ENCODE data around the gene KNOP1. TPM values are rescaled to one million over a fixed set of nuclear protein-coding genes. Genes with fewer than 3 reads are reported as not detected.

Gene KNOP1
- total RNA-seq, 1 experiment from 2014 or later: 99.0 TPM

DNA sequence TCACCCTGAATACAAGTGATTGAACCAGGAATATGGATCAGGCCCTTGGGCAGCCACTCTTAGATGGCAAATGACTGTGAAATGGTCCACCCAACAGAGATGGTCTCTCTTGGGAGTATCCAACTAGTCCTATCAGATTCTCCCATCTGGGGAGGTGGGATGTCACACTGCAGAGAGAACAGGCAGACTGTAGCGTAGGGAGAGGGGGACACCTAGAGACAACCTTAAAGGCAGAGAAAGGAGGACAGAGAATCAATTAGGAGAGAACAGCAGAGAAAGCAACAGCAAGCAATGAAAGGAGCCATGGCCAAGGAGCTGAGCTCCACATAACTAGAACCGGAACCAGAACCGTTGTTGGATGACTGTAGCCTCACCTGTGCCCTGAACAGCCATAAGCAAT is 37.2 kb upstream of the KNOP1 start:
- Mint-ChIP-seq H3K36me3 (ENCODE audit: insufficient read depth, unreplicated experiment) (peaks cover 33% of the 10 kb centered on the region), H3K4me3 (ENCODE audit: low read depth, unreplicated experiment) (peak overlapping the region; percentile 14), H3K27ac (ENCODE audit: unreplicated experiment) (peak overlapping the region; percentile 98), H3K27me3 (ENCODE audit: unreplicated experiment) (no peaks in the 10 kb centered on the region), H3K4me1 (ENCODE audit: low read depth, unreplicated experiment) (peaks cover 70% of the 10 kb centered on the region), H3K9me3 (ENCODE audit: low read depth, unreplicated experiment) (no peaks in the 10 kb centered on the region)
- CTCF ChIA-PET: interaction anchor here (1.0 to 1.2 kb wide), 3 partner anchors 12 to 56 kb away, joined by 3 read pairs; no protein-coding TSS in a partner anchor
- DNase-seq: no peak
- BruUV-seq (replicated peaks): no TSS peak
- intact Hi-C loops (cut with micrococcal nuclease; ENCODE audit: unreplicated experiment): loop anchor here (2.0 kb wide), 1 partner anchor 132 kb away; no protein-coding TSS in a partner anchor
- TF ChIP-seq, protein P1, sequence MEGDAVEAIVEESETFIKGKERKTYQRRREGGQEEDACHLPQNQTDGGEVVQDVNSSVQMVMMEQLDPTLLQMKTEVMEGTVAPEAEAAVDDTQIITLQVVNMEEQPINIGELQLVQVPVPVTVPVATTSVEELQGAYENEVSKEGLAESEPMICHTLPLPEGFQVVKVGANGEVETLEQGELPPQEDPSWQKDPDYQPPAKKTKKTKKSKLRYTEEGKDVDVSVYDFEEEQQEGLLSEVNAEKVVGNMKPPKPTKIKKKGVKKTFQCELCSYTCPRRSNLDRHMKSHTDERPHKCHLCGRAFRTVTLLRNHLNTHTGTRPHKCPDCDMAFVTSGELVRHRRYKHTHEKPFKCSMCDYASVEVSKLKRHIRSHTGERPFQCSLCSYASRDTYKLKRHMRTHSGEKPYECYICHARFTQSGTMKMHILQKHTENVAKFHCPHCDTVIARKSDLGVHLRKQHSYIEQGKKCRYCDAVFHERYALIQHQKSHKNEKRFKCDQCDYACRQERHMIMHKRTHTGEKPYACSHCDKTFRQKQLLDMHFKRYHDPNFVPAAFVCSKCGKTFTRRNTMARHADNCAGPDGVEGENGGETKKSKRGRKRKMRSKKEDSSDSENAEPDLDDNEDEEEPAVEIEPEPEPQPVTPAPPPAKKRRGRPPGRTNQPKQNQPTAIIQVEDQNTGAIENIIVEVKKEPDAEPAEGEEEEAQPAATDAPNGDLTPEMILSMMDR (IDR thresholded peaks at IDR 0.05; ENCODE audit: unreplicated experiment): no peak

DNA sequence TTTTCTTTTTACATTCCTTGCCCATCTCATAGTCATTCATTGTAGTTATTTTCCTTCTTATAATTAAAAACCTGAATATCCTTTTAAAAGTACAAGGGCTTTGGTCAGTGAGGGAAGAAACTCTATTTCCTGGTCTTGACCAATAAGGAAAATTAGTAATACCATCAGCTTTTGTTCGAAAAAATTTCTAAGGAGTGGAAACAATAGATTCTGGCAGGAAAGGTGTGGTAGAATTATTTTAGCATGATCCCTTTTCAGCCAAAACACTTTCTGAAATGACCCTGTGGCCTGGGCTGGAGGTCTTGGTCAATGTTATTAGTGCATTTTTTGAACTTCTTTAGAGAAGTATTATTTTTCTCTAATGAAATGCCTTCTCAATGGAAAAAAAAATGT is 36.6 kb upstream of the KNOP1 start:
- H3K36me3 Mint-ChIP-seq (ENCODE audit: insufficient read depth, unreplicated experiment): peaks cover 39% of the 10 kb centered on the region

DNA sequence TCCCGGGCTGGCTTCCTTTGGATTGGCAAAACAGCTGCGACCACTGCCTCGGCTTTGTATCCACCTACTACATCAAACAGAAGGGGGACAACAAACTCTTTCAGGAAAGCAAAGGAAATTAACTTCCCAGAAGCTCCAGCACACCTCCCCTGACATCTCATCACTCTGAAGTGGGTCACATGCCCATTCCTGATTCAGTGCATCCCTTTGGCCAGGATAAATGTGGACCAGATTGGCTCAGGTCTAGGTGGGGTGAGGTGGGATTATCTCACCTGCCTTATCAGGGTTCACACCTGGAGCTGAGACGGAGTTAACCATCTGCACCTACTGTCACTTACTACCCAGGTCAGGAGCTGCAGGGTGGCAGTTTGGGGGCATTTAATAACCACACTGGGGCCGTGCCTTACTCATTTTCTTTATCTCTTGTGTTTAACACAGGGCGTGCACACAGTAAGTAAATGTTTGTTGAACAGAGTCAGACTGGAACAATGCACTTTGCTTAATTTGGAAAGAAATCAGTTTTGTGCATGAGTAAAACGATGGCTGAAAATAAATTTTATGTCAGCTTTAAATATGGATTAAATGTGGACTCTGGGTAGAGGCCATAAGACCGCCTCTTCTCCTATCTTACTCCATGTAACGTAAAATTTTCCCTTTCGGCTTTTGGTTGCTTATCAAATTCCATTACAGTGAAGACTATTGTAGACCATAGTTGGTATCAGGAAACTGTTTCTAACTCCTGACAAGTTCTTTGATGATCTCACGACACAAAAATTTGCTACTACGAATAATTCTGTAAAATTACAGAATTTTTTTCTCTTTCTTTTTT is 36.0 kb upstream of the KNOP1 start:
- DNase-seq: peak; percentile 65
- Mint-ChIP-seq H3K9me3 (ENCODE audit: low read depth, unreplicated experiment) (no peaks in the 10 kb centered on the region), H3K4me1 (ENCODE audit: low read depth, unreplicated experiment) (peaks cover 80% of the 10 kb centered on the region), H3K27me3 (ENCODE audit: unreplicated experiment) (no peaks in the 10 kb centered on the region), H3K4me3 (ENCODE audit: low read depth, unreplicated experiment) (peak overlapping the region; percentile 27), H3K27ac (ENCODE audit: unreplicated experiment) (peak overlapping the region; percentile 98), H3K36me3 (ENCODE audit: insufficient read depth, unreplicated experiment) (peaks cover 43% of the 10 kb centered on the region)
- intact Hi-C loops (cut with micrococcal nuclease; ENCODE audit: unreplicated experiment): loop anchor here (1.0 to 5.0 kb wide), 5 partner anchors 11 to 133 kb away; no protein-coding TSS in a partner anchor
- CTCF ChIA-PET: interaction anchor here (0.6 to 2.0 kb wide), 12 partner anchors 11 to 170 kb away, joined by 3 to 6 read pairs (median 3); no protein-coding TSS in a partner anchor
- no TSS peak for BruUV-seq (replicated peaks)
- TF ChIP-seq, protein P1 (IDR thresholded peaks at IDR 0.05; ENCODE audit: unreplicated experiment): no peak

More for the DNA sequence above, 36.6 kb upstream of the KNOP1 start:
- intact Hi-C loops (cut with micrococcal nuclease; ENCODE audit: unreplicated experiment): loop anchor here (1.0 to 5.0 kb wide), 5 partner anchors 11 to 132 kb away; no protein-coding TSS in a partner anchor
- TF ChIP-seq, protein P1 (IDR thresholded peaks at IDR 0.05; ENCODE audit: unreplicated experiment): no peak
- CTCF ChIA-PET: interaction anchor here (1.0 to 2.0 kb wide), 7 partner anchors 12 to 171 kb away, joined by 3 to 6 read pairs (median 3); no protein-coding TSS in a partner anchor
- no peak for DNase-seq
- Mint-ChIP-seq H3K9me3 (ENCODE audit: low read depth, unreplicated experiment) (no peaks in the 10 kb centered on the region), H3K27me3 (ENCODE audit: unreplicated experiment) (no peaks in the 10 kb centered on the region), H3K4me3 (ENCODE audit: low read depth, unreplicated experiment) (peak overlapping the region; percentile 14), H3K4me1 (ENCODE audit: low read depth, unreplicated experiment) (peaks cover 74% of the 10 kb centered on the region), H3K27ac (ENCODE audit: unreplicated experiment) (peak overlapping the region; percentile 98)
- BruUV-seq (replicated peaks): no TSS peak

DNA sequence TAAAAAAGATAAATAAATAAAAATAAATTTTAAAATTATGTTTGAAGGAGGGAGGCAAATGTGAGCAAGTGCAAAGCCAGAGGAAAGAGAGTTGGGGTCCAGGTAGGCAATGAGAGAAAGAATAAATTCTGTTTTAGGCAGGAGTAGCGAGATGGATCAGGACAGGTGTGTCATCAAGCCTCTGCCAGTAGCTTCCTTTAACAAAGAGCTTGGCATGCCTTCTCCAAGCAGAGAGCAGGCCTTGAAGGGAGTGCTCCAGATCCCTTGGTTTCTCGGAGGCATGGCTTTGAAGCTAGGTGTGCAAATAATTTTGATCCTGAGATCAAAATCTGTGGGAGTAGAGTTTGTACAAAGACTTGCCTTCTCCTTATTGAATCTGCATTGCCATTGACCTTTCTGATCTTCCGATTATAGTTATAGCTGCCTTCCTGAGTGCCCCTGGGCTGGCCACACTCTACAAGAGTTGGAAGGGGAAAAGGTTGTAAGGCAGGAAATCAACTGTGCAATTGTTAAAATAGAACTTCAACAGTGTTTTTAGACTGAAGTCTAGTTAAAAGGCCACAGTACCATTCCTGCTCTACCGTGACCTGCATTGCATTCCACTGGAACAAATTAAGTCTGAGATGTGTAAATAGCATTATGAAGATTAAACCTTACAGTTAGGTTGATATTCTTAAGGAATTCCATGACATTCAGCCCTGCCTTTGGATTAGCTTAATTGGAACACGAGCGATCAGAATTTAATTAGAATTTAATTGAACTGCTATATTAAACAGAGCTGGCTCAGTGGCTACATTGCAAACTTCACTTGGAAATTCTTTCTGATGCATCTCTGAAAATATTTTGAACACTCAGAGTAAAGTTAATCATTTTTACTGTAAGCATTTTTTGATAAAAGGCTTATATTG is 33.7 kb upstream of the KNOP1 start:
- Mint-ChIP-seq H3K4me3 (ENCODE audit: low read depth, unreplicated experiment) (no peak overlapping the region), H3K27ac (ENCODE audit: unreplicated experiment) (peak overlapping the region; percentile 98), H3K27me3 (ENCODE audit: unreplicated experiment) (no peaks in the 10 kb centered on the region), H3K36me3 (ENCODE audit: insufficient read depth, unreplicated experiment) (peaks cover 49% of the 10 kb centered on the region), H3K4me1 (ENCODE audit: low read depth, unreplicated experiment) (peaks cover 92% of the 10 kb centered on the region), H3K9me3 (ENCODE audit: low read depth, unreplicated experiment) (no peaks in the 10 kb centered on the region)
- TF ChIP-seq, protein P1 (IDR thresholded peaks at IDR 0.05; ENCODE audit: unreplicated experiment): no peak
- BruUV-seq (replicated peaks): no TSS peak
- intact Hi-C loops (cut with micrococcal nuclease; ENCODE audit: unreplicated experiment): loop anchor here (5.0 kb wide), 1 partner anchor 49 kb away; no protein-coding TSS in a partner anchor
- CTCF ChIA-PET: interaction anchor here (0.5 to 1.2 kb wide), 4 partner anchors 9 to 103 kb away, joined by 3 to 6 read pairs (median 4); no protein-coding TSS in a partner anchor
- no peak for DNase-seq

All from Calu3 (cell line).